Measurements from ENCODE around the gene TMEM219. TPM values are rescaled to one million over a fixed set of nuclear protein-coding genes. Genes with fewer than 3 reads are reported as not detected.
A peak's percentile ranks its signal among the peaks of the same experiment; 100 is the strongest.

TMEM219 gene
- total and polyA plus RNA-seq, 2 donors (not counting 3 experiments of a cell fraction or from before 2014, with no cell fraction given): 110 to 182 TPM

GRCh38 chr16:29974291-29975133 lies 12.6 kb downstream of the TMEM219 start:
- Histone ChIP-seq H3K9me3 (replicated peaks; ENCODE audit: control insufficient read depth, insufficient read depth, low read length) (no peaks in the 10 kb centered on the region), H3K27me3 (ENCODE audit: control insufficient read depth in 2 of 2, insufficient read depth in 2 of 2, low read length in 2 of 2) (no peaks in the 10 kb centered on the region), H3K27ac (ENCODE audit: insufficient read depth, low read depth, low read length) (peak overlapping the region; percentile 81), H3K4me1 (ENCODE audit: control insufficient read depth, extremely low read depth, insufficient read depth, low read length) (peaks cover 39% of the 10 kb centered on the region), H3K9me1 (replicated peaks; ENCODE audit: control insufficient read depth, extremely low read depth, insufficient read depth, low read length) (no peaks in the 10 kb centered on the region), H3K36me3 (ENCODE audit: control insufficient read depth in 2 of 2, extremely low read depth in 1 of 2, insufficient read depth in 2 of 2, low read length in 2 of 2) (peaks cover 12 to 26% of the 10 kb centered on the region in 2 experiments), H3K9ac (replicated peaks; ENCODE audit: extremely low read depth, insufficient read depth, low read length) (peak overlapping the region; percentile 93), H4K20me1 (replicated peaks; ENCODE audit: control insufficient read depth, extremely low read depth, insufficient read depth, low read length) (no peaks in the 10 kb centered on the region), H2AFZ (ENCODE audit: low read depth, low read length) (no peak overlapping the region), H3K79me2 (ENCODE audit: control insufficient read depth, insufficient read depth, low read length) (peaks cover 56% of the 10 kb centered on the region), H3K4me2 (ENCODE audit: insufficient read depth, low read length) (peak overlapping the region; percentile 98), H3K4me3 (replicated peaks in 1 of 3; ENCODE audit: insufficient read depth in 1 of 3, low read depth in 1 of 3, low read length in 3 of 3) (peak overlapping the region; percentile 79 to 95 (median 94))
- CTCF ChIA-PET: interaction anchor here (1.1 to 2.8 kb wide), 5 partner anchors 13 to 126 kb away, joined by 3 to 14 read pairs (median 4); partner anchors contain the start of genes INO80E and TMEM219
- DNase-seq (ENCODE audit: low read depth, low spot score) (peak; percentile 82), FAIRE-seq (peak; percentile 77)
- POLR2A ChIA-PET: interaction anchor here (1.2 to 1.4 kb wide), 2 partner anchors 10 to 13 kb away, joined by 3 to 14 read pairs; partner anchors contain the start of gene TMEM219
- BruUV-seq (replicated peaks): TSS peak; percentile 98
- TF ChIP-seq JUN (IDR thresholded peaks at IDR 0.05; ENCODE audit: borderline replicate concordance, insufficient read depth, insufficient read length, low read depth) (no peak), MAX (IDR thresholded peaks at IDR 0.05; ENCODE audit: insufficient read depth, insufficient read length) (peak; percentile 33), FOS (IDR thresholded peaks at IDR 0.05; ENCODE audit: borderline replicate concordance, insufficient read depth, low read length) (no peak), POLR2A (IDR thresholded peaks at IDR 0.05; ENCODE audit: low read depth, low read length) (peak; percentile 96), POLR2AphosphoS5 (IDR thresholded peaks at IDR 0.05; ENCODE audit: insufficient read depth, low read depth, low read length) (peak; percentile 86)
- dilution Hi-C loops (cut with MboI; ENCODE audit: extremely low pct_ligation_motif_present, low sequenced_read_pairs) (no loop called here), intact Hi-C loops (cut with micrococcal nuclease) (loop anchor here (5.0 kb wide), 3 partner anchors 152 to 182 kb away; partner anchors contain the start of genes KIF22, MAZ and MVP)
